Parathyroid adenoma (tissue), 2 donors: ENCODE data around the gene FES.
A peak's percentile ranks its signal among the peaks of the same experiment; 100 is the strongest.

ENCODE experiments used
- H2AFZ ChIP-seq: fragments of 300-600 bp; sonication (generic); one replicate; pipeline ENCODE4 v1.7.0; 2017; ENCODE audit warnings: antibody characterized with exemption, mild to moderate bottlenecking
- H3K27ac ChIP-seq: fragments of 300-600 bp; sonication (generic); one replicate; pipeline ENCODE4 v1.7.0; 2017
- H3K27me3 ChIP-seq: fragments of 300-600 bp; sonication (generic); one replicate; pipeline ENCODE4 v1.7.0; 2017; ENCODE audit warnings: low read length; ENCODE audit not compliant: control insufficient read depth, insufficient read depth
- H3K36me3 ChIP-seq: fragments of 300-600 bp; sonication (generic); one replicate; pipeline ENCODE4 v1.7.0; 2017; ENCODE audit warnings: low read length; ENCODE audit not compliant: control insufficient read depth, insufficient read depth
- H3K4me1 ChIP-seq: fragments of 300-600 bp; sonication (generic); one replicate; pipeline ENCODE4 v1.7.0; 2017; ENCODE audit warnings: control low read depth
- H3K4me2 ChIP-seq: fragments of 300-600 bp; sonication (generic); one replicate; pipeline ENCODE4 v1.7.0; 2017; ENCODE audit warnings: low read length
- H3K4me3 ChIP-seq: fragments of 300-600 bp; sonication (generic); one replicate; pipeline ENCODE4 v1.7.0; 2017; ENCODE audit warnings: low read depth, low read length
- H3K79me2 ChIP-seq: fragments of 300-600 bp; sonication (generic); one replicate; pipeline ENCODE4 v1.7.0; 2017; ENCODE audit warnings: control low read depth
- H3K9ac ChIP-seq: fragments of 300-600 bp; sonication (generic); one replicate; pipeline ENCODE4 v1.7.0; 2017; ENCODE audit warnings: mild to moderate bottlenecking
- H3K9me3 ChIP-seq: fragments of 300-600 bp; sonication (generic); one replicate; pipeline ENCODE4 v1.7.0; 2017; ENCODE audit warnings: low read length; ENCODE audit not compliant: control insufficient read depth
- CTCF ChIP-seq: fragments of 300-600 bp; sonication (generic); IDR thresholded peaks from one replicate; pipeline ENCODE4 v1.7.0; 2017; ENCODE audit warnings: antibody characterized with exemption, mild to moderate bottlenecking
- donor health status: primary hyperparathyroidism.

FES gene

GRCh38 chr15:90880381-90881145, 3.7 kb upstream of the FES start:
- no peak overlapping the region for H3K4me3 ChIP-seq
- no peak overlapping the region for H2AFZ ChIP-seq
- no peak overlapping the region for H3K9ac ChIP-seq
- H3K27me3 ChIP-seq: no peaks in the 10 kb centered on the region
- TF ChIP-seq CTCF: no peak
- no peaks in the 10 kb centered on the region for H3K4me1 ChIP-seq
- no peaks in the 10 kb centered on the region for H3K79me2 ChIP-seq
- no peaks in the 10 kb centered on the region for H3K36me3 ChIP-seq
- no peak overlapping the region for H3K4me2 ChIP-seq
- no peaks in the 10 kb centered on the region for H3K9me3 ChIP-seq
- no peak overlapping the region for H3K27ac ChIP-seq

- H3K4me2 ChIP-seq: no peak overlapping the region
- TF ChIP-seq CTCF: no peak
- no peaks in the 10 kb centered on the region for H3K79me2 ChIP-seq
- no peaks in the 10 kb centered on the region for H3K36me3 ChIP-seq
- no peak overlapping the region for H2AFZ ChIP-seq
- no peaks in the 10 kb centered on the region for H3K27me3 ChIP-seq
- H3K4me3 ChIP-seq: no peak overlapping the region
- H3K4me1 ChIP-seq: no peaks in the 10 kb centered on the region
- no peak overlapping the region for H3K9ac ChIP-seq
- no peaks in the 10 kb centered on the region for H3K9me3 ChIP-seq
- H3K27ac ChIP-seq: no peak overlapping the region
Measured at GRCh38 chr15:90881181-90881977, 2.9 kb upstream of the FES start.

GRCh38 chr15:90881978-90882721, 2.2 kb upstream of the FES start:
- no peak overlapping the region for H3K9ac ChIP-seq

GRCh38 chr15:90882781-90883525, 1.4 kb upstream of the FES start:
- no peaks in the 10 kb centered on the region for H3K9me3 ChIP-seq
- no peaks in the 10 kb centered on the region for H3K79me2 ChIP-seq
- H3K36me3 ChIP-seq: no peaks in the 10 kb centered on the region
- no peaks in the 10 kb centered on the region for H3K4me1 ChIP-seq
- peak overlapping the region; percentile 76 for H3K27ac ChIP-seq
- H2AFZ ChIP-seq: no peak overlapping the region
- H3K9ac ChIP-seq: no peak overlapping the region
- H3K4me3 ChIP-seq: no peak overlapping the region
- no peak overlapping the region for H3K4me2 ChIP-seq
- no peak for TF ChIP-seq CTCF
- H3K27me3 ChIP-seq: no peaks in the 10 kb centered on the region

More at GRCh38 chr15:90881978-90882721, 2.2 kb upstream of the FES start:
- H3K4me3 ChIP-seq: no peak overlapping the region
- no peak for TF ChIP-seq CTCF
- H2AFZ ChIP-seq: no peak overlapping the region
- H3K27me3 ChIP-seq: no peaks in the 10 kb centered on the region
- H3K4me1 ChIP-seq: no peaks in the 10 kb centered on the region
- H3K79me2 ChIP-seq: no peaks in the 10 kb centered on the region
- H3K27ac ChIP-seq: no peak overlapping the region
- H3K36me3 ChIP-seq: no peaks in the 10 kb centered on the region
- no peaks in the 10 kb centered on the region for H3K9me3 ChIP-seq
- H3K4me2 ChIP-seq: no peak overlapping the region
